ENCODE data around the gene TRIM46. TPM values are rescaled to one million over a fixed set of nuclear protein-coding genes. Genes with fewer than 3 reads are reported as not detected.
A peak's percentile ranks its signal among the peaks of the same experiment; 100 is the strongest.

TRIM46 gene
- total and polyA plus RNA-seq, 2 of the 13 experiments (the other 11 are each of a cell fraction or from before 2014, with no cell fraction given): 0.04 to 0.09 TPM

GRCh38 chr1:155125946-155126555 is 47.6 kb upstream of the TRIM46 start (continued):
- TF ChIP-seq, protein P1, sequence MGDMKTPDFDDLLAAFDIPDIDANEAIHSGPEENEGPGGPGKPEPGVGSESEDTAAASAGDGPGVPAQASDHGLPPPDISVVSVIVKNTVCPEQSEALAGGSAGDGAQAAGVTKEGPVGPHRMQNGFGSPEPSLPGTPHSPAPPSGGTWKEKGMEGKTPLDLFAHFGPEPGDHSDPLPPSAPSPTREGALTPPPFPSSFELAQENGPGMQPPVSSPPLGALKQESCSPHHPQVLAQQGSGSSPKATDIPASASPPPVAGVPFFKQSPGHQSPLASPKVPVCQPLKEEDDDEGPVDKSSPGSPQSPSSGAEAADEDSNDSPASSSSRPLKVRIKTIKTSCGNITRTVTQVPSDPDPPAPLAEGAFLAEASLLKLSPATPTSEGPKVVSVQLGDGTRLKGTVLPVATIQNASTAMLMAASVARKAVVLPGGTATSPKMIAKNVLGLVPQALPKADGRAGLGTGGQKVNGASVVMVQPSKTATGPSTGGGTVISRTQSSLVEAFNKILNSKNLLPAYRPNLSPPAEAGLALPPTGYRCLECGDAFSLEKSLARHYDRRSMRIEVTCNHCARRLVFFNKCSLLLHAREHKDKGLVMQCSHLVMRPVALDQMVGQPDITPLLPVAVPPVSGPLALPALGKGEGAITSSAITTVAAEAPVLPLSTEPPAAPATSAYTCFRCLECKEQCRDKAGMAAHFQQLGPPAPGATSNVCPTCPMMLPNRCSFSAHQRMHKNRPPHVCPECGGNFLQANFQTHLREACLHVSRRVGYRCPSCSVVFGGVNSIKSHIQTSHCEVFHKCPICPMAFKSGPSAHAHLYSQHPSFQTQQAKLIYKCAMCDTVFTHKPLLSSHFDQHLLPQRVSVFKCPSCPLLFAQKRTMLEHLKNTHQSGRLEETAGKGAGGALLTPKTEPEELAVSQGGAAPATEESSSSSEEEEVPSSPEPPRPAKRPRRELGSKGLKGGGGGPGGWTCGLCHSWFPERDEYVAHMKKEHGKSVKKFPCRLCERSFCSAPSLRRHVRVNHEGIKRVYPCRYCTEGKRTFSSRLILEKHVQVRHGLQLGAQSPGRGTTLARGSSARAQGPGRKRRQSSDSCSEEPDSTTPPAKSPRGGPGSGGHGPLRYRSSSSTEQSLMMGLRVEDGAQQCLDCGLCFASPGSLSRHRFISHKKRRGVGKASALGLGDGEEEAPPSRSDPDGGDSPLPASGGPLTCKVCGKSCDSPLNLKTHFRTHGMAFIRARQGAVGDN (CRISPR knock-in tag; IDR thresholded peaks at IDR 0.05): peak; percentile 98
- TF ChIP-seq ZFAT (CRISPR knock-in tag; conservative IDR thresholded peaks at IDR 0.05) (no peak), ZNF747 (CRISPR knock-in tag; IDR thresholded peaks at IDR 0.05; ENCODE audit: borderline replicate concordance) (peak; percentile 98), PCBP2 (optimal IDR thresholded peaks at IDR 0.05; ENCODE audit: low read depth, low read length, poor library complexity, severe bottlenecking) (no peak), ZNF101 (CRISPR knock-in tag; IDR thresholded peaks at IDR 0.05; ENCODE audit: borderline replicate concordance, low read depth) (peak; percentile 90; the same call in 1 of the 2 replicates), ZFP90 (CRISPR knock-in tag; IDR thresholded peaks at IDR 0.05; ENCODE audit: borderline replicate concordance) (peak; percentile 84), SETDB1 (CRISPR knock-in tag; IDR thresholded peaks at IDR 0.05; ENCODE audit: borderline replicate concordance) (no peak), ZNF891 (CRISPR knock-in tag; IDR thresholded peaks at IDR 0.05) (peak; percentile 62; the same call in 1 of the 2 replicates), ZNF296 (CRISPR knock-in tag; conservative IDR thresholded peaks at IDR 0.05) (peak; percentile 72; the same call in 1 of the 2 replicates), AKAP8 (CRISPR knock-in tag; IDR thresholded peaks at IDR 0.05) (peak; percentile 85), ZNF468 (CRISPR knock-in tag; IDR thresholded peaks at IDR 0.05) (peak; percentile 93; the same call in 1 of the 2 replicates), ZNF598 (CRISPR knock-in tag; IDR thresholded peaks at IDR 0.05; ENCODE audit: borderline replicate concordance) (0 out of 2 replicates have a peak, but pooled peaks have one; percentile 92), NBN (conservative IDR thresholded peaks at IDR 0.05) (no peak), ZNF543 (CRISPR knock-in tag; IDR thresholded peaks at IDR 0.05) (peak; percentile 68), SAP130 (CRISPR knock-in tag; IDR thresholded peaks at IDR 0.05; ENCODE audit: low read depth) (peak; percentile 97), ZNF512 (CRISPR knock-in tag; IDR thresholded peaks at IDR 0.05) (peak; percentile 86; the same call in 1 of the 2 replicates), ZNF510 (CRISPR knock-in tag; IDR thresholded peaks at IDR 0.05; ENCODE audit: low read depth) (peak; percentile 62), STAT5B (CRISPR knock-in tag; IDR thresholded peaks at IDR 0.05) (0 out of 2 replicates have a peak, but pooled peaks have one; percentile 35), XRCC5 (optimal IDR thresholded peaks at IDR 0.05; ENCODE audit: low read length) (peak; percentile 56), GABPA (IDR thresholded peaks at IDR 0.05; ENCODE audit: low read depth, low read length) (no peak), GABPA (CRISPR knock-in tag; IDR thresholded peaks at IDR 0.05; ENCODE audit: low read depth) (no peak), MTA3 (CRISPR knock-in tag; IDR thresholded peaks at IDR 0.05) (no peak)
- TF ChIP-seq, protein P2, sequence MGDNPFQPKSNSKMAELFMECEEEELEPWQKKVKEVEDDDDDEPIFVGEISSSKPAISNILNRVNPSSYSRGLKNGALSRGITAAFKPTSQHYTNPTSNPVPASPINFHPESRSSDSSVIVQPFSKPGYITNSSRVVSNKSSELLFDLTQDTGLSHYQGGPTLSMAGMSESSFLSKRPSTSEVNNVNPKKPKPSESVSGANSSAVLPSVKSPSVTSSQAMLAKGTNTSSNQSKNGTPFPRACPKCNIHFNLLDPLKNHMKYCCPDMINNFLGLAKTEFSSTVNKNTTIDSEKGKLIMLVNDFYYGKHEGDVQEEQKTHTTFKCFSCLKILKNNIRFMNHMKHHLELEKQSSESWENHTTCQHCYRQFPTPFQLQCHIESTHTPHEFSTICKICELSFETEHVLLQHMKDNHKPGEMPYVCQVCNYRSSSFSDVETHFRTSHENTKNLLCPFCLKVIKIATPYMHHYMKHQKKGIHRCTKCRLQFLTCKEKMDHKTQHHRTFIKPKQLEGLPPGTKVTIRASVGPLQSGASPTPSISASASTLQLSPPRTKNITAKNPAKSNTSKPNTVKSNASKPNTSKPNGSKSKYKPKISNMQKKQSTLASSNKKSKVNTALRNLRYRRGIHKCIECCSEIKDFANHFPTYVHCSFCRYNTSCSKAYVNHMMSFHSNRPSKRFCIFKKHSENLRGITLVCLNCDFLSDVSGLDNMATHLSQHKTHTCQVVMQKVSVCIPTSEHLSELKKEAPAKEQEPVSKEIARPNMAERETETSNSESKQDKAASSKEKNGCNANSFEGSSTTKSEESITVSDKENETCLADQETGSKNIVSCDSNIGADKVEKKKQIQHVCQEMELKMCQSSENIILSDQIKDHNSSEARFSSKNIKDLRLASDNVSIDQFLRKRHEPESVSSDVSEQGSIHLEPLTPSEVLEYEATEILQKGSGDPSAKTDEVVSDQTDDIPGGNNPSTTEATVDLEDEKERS (CRISPR knock-in tag; IDR thresholded peaks at IDR 0.05): peak; percentile 89
